CD4-positive, CD25-positive, alpha-beta regulatory T cell (primary cell): ENCODE results near the gene CTU1. TPM values are rescaled to one million over a fixed set of nuclear protein-coding genes. Genes with fewer than 3 reads are reported as not detected.

Source experiments
- ATAC-seq, 2 donors: fragments of 150-1000 bp; cut with Tn5 transposase; one replicate each; pipeline ENCODE4 v1.10.0; 2021; ENCODE audit warnings: low read depth in 2 of 2, moderate number of reproducible peaks in 2 of 2, moderate library complexity in 1 of 2
- DNase-seq, 3 donors: peaks; one replicate each; pipeline versions ENCODE4 v3.0.0 to v3.0.0-alpha.2; 2012 to 2022; ENCODE audit warnings: mixed read lengths in 1 of 3
- H3K27ac ChIP-seq: one replicate; pipeline ENCODE4 v1.7.0; 2013; ENCODE audit warnings: mild to moderate bottlenecking, low read length; ENCODE audit not compliant: insufficient read depth, poor library complexity, severe bottlenecking
- H3K27me3 ChIP-seq: one replicate; pipeline ENCODE4 v1.7.0; 2013; ENCODE audit warnings: low read length; ENCODE audit not compliant: control insufficient read depth, insufficient read depth
- H3K36me3 ChIP-seq: one replicate; pipeline ENCODE4 v1.7.0; 2013; ENCODE audit warnings: mild to moderate bottlenecking, low read length, moderate library complexity; ENCODE audit not compliant: control insufficient read depth, insufficient read depth
- H3K4me1 ChIP-seq: 2 replicates; pipeline ENCODE4 v1.7.0; 2013; ENCODE audit warnings: mild to moderate bottlenecking, low read length; ENCODE audit not compliant: insufficient read depth, control insufficient read depth, poor library complexity, severe bottlenecking
- H3K4me3 ChIP-seq: one replicate; pipeline ENCODE4 v1.7.0; 2013; ENCODE audit warnings: low read depth, mild to moderate bottlenecking, low read length, moderate library complexity
- H3K9me3 ChIP-seq, 2 experiments: 1 replicate in 1 of 2; 2 replicates in 1 of 2; pipeline ENCODE4 v1.7.0; 2013; ENCODE audit warnings: low read length in 2 of 2, mild to moderate bottlenecking in 1 of 2, moderate library complexity in 1 of 2; ENCODE audit not compliant: control insufficient read depth in 2 of 2
- H3K27ac Mint-ChIP-seq, 3 donors: one replicate each; pipeline ENCODE4 v1.8.0; 2020 to 2022; ENCODE audit warnings: mild to moderate bottlenecking in 3 of 3, mixed read lengths in 3 of 3, moderate library complexity in 2 of 3
- H3K27me3 Mint-ChIP-seq: one replicate; pipeline ENCODE4 v1.8.0; 2022; ENCODE audit warnings: mild to moderate bottlenecking, mixed read lengths
- H3K36me3 Mint-ChIP-seq: one replicate; pipeline ENCODE4 v1.8.0; 2020; ENCODE audit warnings: mixed read lengths
- H3K4me1 Mint-ChIP-seq, 4 donors: one replicate each; pipeline ENCODE4 v1.8.0; 2020 to 2022; ENCODE audit warnings: mixed read lengths in 4 of 4, mild to moderate bottlenecking in 1 of 4
- H3K4me3 Mint-ChIP-seq, 4 donors: one replicate each; pipeline ENCODE4 v1.8.0; 2020 to 2022; ENCODE audit warnings: mild to moderate bottlenecking in 4 of 4, mixed read lengths in 4 of 4, moderate library complexity in 3 of 4
- H3K9me3 Mint-ChIP-seq, 7 donors: one replicate each; pipeline ENCODE4 v1.8.0; 2020 to 2022; ENCODE audit warnings: mixed read lengths in 7 of 7, mild to moderate bottlenecking in 3 of 7, moderate library complexity in 2 of 7
- polyA plus RNA-seq, 4 donors: library from polyadenylated mRNA; unstranded; fragments of 300-500 nt; fragmentation: Illumina TruSeq; gene quantifications; one replicate each; pipeline ENCODE4 v1.2.3, GENCODE V29; 2021
- total RNA-seq: library from RNA; stranded (reverse); gene quantifications from one replicate; pipeline ENCODE4 v1.2.3, GENCODE V29; 2022

The CTU1 gene
- total and polyA plus RNA-seq, 5 donors from 2014 or later, result 3.4 to 8.0 (median 5.1) TPM

DNA sequence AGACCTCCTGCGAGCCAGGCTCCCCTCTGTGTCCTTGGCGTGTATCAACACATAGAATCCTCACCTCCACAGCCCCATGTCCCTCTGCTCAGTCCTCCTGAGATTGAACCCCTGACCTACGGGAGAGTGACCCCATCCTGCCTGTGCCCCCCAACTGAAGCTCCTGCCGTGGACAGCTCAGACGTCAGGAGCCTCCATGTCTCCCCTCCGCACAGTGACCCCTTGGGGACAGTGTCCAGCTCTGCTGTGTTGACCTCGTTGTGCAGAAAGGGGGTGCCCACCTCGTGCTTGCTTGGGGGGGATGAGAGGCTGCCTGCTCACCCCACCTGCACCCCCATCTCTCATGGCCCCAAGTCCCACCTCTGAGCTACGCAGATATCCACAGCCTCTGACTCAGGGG lies 16.0 kb upstream of the CTU1 start:
- Histone ChIP-seq H3K9me3 (no peaks in the 10 kb centered on the region), H3K4me1 (peaks cover 59% of the 10 kb centered on the region), H3K36me3 (no peaks in the 10 kb centered on the region), H3K4me3 (peak overlapping the region; percentile 33), H3K27me3 (no peaks in the 10 kb centered on the region), H3K27ac (peak overlapping the region; percentile 63)
- peaks cover 0 to 6% (median 3%) of the 10 kb centered on the region in 7 donors for H3K9me3 Mint-ChIP-seq
- peaks cover 7% of the 10 kb centered on the region for H3K36me3 Mint-ChIP-seq
- DNase-seq (no peak), ATAC-seq (no peak)
- peaks cover 0 to 86% (median 43%) of the 10 kb centered on the region in 4 donors for H3K4me1 Mint-ChIP-seq
- H3K4me3 Mint-ChIP-seq, result peak overlapping the region; percentile 7 to 83 (median 77)
- peak overlapping the region; percentile 92 to 98 (median 95) for H3K27ac Mint-ChIP-seq
- H3K27me3 Mint-ChIP-seq, result peaks cover under 1% of the 10 kb centered on the region

GRCh38 chr19:51123802-51124201 lies 15.6 kb upstream of the CTU1 start:
- Histone ChIP-seq H3K27me3 (no peaks in the 10 kb centered on the region), H3K36me3 (no peaks in the 10 kb centered on the region), H3K27ac (peak overlapping the region; percentile 63), H3K4me1 (peaks cover 56% of the 10 kb centered on the region), H3K4me3 (peak overlapping the region; percentile 33), H3K9me3 (no peaks in the 10 kb centered on the region)
- H3K27me3 Mint-ChIP-seq, result peaks cover 4% of the 10 kb centered on the region
- peak overlapping the region; percentile 92 to 98 (median 98) for H3K27ac Mint-ChIP-seq
- H3K9me3 Mint-ChIP-seq, result peaks cover 0 to 6% (median 3%) of the 10 kb centered on the region in 7 donors
- DNase-seq (no peak), ATAC-seq (no peak)
- peaks cover 7% of the 10 kb centered on the region for H3K36me3 Mint-ChIP-seq
- peaks cover 0 to 86% (median 43%) of the 10 kb centered on the region in 4 donors for H3K4me1 Mint-ChIP-seq
- H3K4me3 Mint-ChIP-seq, result peak overlapping the region; percentile 7 to 83 (median 77)

- peak overlapping the region; percentile 33 for H3K4me3 ChIP-seq
- H3K27me3 ChIP-seq, result no peaks in the 10 kb centered on the region
- peak overlapping the region; percentile 63 for H3K27ac ChIP-seq
- Mint-ChIP-seq H3K4me1 (peaks cover 0 to 84% (median 40%) of the 10 kb centered on the region in 4 donors), H3K4me3 (peak overlapping the region; percentile 75 to 92 (median 81)), H3K9me3 (peaks cover 0 to 6% (median 3%) of the 10 kb centered on the region in 7 donors), H3K27me3 (peaks cover 4% of the 10 kb centered on the region), H3K36me3 (peaks cover 4% of the 10 kb centered on the region), H3K27ac (peak overlapping the region; percentile 92 to 98 (median 98))
- ATAC-seq (peak; percentile 91 to 95), DNase-seq (peak in 2 of 3 donors; percentile 74 to 94)
- H3K9me3 ChIP-seq, result no peaks in the 10 kb centered on the region
- H3K4me1 ChIP-seq, result peaks cover 52% of the 10 kb centered on the region
- H3K36me3 ChIP-seq, result no peaks in the 10 kb centered on the region
Observed at GRCh38 chr19:51123381-51123800, 15.2 kb upstream of the CTU1 start.

DNA sequence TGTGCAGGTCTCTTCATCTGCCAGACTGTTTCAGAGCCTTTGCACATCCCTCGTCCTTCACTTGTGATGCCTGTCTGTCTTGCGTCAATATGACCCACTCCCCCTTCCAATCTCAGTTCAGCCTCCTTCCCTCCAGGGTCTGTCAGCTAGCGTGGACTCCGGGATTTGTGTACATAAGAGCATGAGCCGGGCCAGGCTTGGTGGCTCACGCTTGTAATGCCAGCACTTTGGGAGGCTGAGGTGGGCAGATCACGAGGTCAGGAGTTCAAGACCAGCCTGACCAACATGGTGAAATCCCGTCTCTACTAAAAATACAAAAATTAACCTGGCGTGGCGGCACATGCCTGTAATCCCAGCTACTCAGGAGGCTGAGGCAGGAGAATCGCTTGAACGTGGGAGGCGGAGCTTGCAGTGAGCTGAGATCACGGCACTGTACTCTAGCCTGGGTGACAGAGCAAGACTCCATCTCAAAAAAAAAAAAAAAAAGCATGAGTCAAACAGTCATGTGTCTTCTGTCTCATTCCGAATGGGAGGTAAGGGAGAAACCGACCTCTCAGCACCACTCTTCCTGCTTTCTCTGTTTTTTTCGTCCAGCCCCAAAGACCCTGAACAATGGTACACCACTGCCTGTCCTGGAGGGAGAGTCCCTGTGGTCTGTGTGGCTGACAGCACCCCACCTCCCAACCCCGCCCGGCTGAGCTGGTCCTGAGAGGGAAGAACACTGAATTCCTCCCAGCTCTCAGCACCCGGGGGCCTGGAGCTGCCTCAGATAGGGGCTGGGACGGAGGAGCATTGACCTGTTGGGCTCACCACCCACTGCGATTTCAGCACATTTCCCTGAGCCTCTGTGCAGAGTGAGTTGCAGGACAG lies 14.1 kb upstream of the CTU1 start:
- Mint-ChIP-seq H3K36me3 (peaks cover 4% of the 10 kb centered on the region), H3K4me3 (peak overlapping the region in 3 of 4 donors; percentile 41 to 67 (median 48)), H3K27ac (peak overlapping the region; percentile 56 to 98 (median 85)), H3K27me3 (peaks cover 12% of the 10 kb centered on the region), H3K4me1 (peaks cover 0 to 75% (median 34%) of the 10 kb centered on the region in 4 donors), H3K9me3 (peaks cover 0 to 6% (median 3%) of the 10 kb centered on the region in 7 donors)
- Histone ChIP-seq H3K4me3 (no peak overlapping the region), H3K4me1 (peaks cover 43% of the 10 kb centered on the region), H3K36me3 (no peaks in the 10 kb centered on the region), H3K27me3 (no peaks in the 10 kb centered on the region), H3K27ac (no peak overlapping the region), H3K9me3 (no peaks in the 10 kb centered on the region)
- no peak for ATAC-seq
- no peak for DNase-seq

DNA sequence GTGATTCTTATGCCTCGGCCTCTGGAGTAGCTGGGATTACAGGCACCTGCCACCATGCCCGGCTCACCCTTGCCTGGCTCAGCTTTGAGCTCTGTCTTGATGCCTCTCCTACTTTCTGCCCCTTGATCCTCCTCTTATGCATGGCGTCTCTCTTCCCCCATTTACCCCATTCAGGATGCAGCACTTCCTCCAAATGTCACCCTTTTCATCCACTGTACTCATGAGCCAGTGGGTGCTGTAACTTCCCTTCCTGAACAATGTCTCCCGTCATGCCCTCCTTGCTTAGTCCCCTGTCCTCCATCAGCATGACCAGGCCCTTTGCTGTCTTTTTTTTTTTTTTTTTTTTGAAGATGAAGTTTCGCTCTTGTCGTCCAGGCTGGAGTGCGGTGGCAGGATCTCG lies 13.0 kb upstream of the CTU1 start:
- H3K4me3 ChIP-seq, result no peak overlapping the region
- Mint-ChIP-seq H3K36me3 (peaks cover 4% of the 10 kb centered on the region), H3K9me3 (peaks cover 0 to 6% (median 3%) of the 10 kb centered on the region in 7 donors), H3K27me3 (peaks cover 16% of the 10 kb centered on the region), H3K27ac (peak overlapping the region; percentile 55 to 98 (median 83)), H3K4me3 (peak overlapping the region in 1 of 4 donors; percentile 29), H3K4me1 (peaks cover 0 to 65% (median 32%) of the 10 kb centered on the region in 4 donors)
- H3K27me3 ChIP-seq, result no peaks in the 10 kb centered on the region
- H3K36me3 ChIP-seq, result no peaks in the 10 kb centered on the region
- no peak overlapping the region for H3K27ac ChIP-seq
- H3K4me1 ChIP-seq, result peaks cover 39% of the 10 kb centered on the region
- no peaks in the 10 kb centered on the region for H3K9me3 ChIP-seq
- DNase-seq (no peak), ATAC-seq (no peak)

- Mint-ChIP-seq H3K9me3 (peaks cover 0 to 6% (median 3%) of the 10 kb centered on the region in 7 donors), H3K4me1 (peaks cover 0 to 61% (median 33%) of the 10 kb centered on the region in 4 donors), H3K4me3 (no peak overlapping the region), H3K36me3 (peaks cover 4% of the 10 kb centered on the region), H3K27me3 (peaks cover 19% of the 10 kb centered on the region), H3K27ac (peak overlapping the region in 2 of 3 donors; percentile 31 to 85)
- Histone ChIP-seq H3K9me3 (no peaks in the 10 kb centered on the region), H3K36me3 (no peaks in the 10 kb centered on the region), H3K4me1 (peaks cover 34% of the 10 kb centered on the region), H3K4me3 (no peak overlapping the region), H3K27me3 (no peaks in the 10 kb centered on the region), H3K27ac (no peak overlapping the region)
- no peak for ATAC-seq
- DNase-seq, result no peak
Observed at GRCh38 chr19:51120160-51120559, 12.0 kb upstream of the CTU1 start.

DNA sequence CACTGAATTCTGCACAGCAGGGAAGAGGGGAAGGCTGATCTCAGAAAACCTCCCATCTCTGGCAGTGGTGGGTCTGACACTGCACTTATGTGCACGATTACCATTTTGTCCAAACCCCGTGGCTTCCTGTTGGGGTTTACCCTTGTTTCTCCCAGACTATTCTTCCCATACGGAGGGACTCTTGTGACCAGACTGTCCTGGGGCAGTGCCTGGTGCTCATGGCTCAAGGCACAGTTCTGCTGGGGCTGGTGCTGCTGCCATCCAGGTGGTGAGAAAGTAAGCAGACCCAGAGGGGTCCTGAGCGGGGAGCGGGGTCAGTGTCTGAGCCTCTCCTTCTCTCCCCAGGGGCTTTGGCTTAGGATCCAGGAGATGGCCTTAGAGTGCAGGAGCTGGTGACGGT lies 11.4 kb upstream of the CTU1 start:
- Mint-ChIP-seq H3K9me3 (peaks cover 0 to 6% (median 3%) of the 10 kb centered on the region in 7 donors), H3K4me3 (no peak overlapping the region), H3K27ac (peak overlapping the region in 1 of 3 donors; percentile 85), H3K36me3 (peaks cover 4% of the 10 kb centered on the region), H3K4me1 (peaks cover 0 to 60% (median 32%) of the 10 kb centered on the region in 4 donors), H3K27me3 (peaks cover 21% of the 10 kb centered on the region)
- DNase-seq (no peak), ATAC-seq (no peak)
- H3K27ac ChIP-seq, result no peak overlapping the region
- peaks cover 28% of the 10 kb centered on the region for H3K4me1 ChIP-seq
- no peaks in the 10 kb centered on the region for H3K9me3 ChIP-seq
- H3K27me3 ChIP-seq, result no peaks in the 10 kb centered on the region
- no peaks in the 10 kb centered on the region for H3K36me3 ChIP-seq
- no peak overlapping the region for H3K4me3 ChIP-seq
